ENCODE results near the gene CR2.
"Not testable (repeated sequence)": the region's sequence is repeated elsewhere in the genome, so short reads cannot be mapped to it uniquely, and the experiment has no call there.

The CR2 gene

DNA sequence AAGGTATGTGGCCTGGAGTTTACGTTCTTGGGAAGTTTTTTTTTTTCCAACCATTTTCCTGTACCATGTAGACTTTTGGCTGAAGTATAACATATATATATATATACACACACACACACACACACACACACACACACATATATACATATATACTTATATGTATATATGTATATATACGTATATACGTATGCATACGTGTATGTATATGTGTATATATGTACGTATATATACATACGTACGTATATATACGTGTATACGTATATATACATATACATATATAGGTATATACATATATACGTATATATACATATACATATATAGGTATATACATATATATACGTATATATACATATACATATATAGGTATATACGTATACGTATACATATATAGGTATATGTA is 60.8 kb downstream of the CR2 start:
- DNase-seq, result no peak

DNA sequence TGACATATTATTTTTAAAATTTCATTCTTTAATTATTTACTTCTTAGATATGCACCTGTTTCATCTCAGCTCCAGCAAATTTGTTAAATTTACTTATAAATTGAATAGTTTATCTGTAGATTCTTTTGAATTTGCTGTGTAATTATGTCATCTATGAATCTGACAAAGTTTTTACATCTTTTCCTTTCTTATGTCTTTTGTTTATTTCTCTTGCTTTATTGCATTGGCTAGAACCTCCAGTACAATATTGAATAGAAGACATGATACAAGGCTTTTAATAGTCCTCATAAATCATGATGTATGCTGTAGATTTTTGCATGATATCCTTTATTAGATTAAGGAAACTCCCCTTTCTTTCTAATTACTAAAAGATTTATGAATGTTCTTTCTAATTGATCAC is 62.6 kb downstream of the CR2 start:
- DNase-seq, result no peak

DNA sequence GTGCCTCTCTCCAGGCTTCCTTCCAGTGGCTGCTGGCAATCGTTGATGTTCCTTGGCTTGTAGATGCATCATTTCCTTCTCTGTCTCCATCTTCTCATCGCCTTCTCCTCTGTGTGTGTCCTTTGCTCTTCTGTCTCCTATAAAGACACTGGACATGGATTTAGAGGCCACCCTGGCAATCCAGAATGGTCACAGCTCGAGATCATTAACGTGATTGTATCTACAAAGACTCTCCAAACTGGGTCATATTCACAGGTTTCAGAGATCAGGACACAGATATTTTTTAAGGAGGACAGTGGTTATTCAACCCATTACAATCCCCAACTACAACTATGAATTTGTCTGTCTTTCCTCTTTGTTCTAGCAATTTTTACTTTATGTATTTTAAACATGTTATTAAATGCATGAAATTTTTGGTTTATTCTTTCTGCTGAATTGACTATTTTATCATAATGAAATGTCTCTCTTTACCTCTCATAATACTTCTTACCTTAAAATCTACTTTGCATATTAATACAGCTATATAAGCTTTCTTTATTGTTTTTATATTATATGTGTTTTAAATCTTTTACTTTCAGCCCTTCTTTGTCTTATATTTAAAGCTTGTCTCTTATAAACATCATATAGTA is 64.6 kb downstream of the CR2 start:
- DNase-seq, result no peak

DNA sequence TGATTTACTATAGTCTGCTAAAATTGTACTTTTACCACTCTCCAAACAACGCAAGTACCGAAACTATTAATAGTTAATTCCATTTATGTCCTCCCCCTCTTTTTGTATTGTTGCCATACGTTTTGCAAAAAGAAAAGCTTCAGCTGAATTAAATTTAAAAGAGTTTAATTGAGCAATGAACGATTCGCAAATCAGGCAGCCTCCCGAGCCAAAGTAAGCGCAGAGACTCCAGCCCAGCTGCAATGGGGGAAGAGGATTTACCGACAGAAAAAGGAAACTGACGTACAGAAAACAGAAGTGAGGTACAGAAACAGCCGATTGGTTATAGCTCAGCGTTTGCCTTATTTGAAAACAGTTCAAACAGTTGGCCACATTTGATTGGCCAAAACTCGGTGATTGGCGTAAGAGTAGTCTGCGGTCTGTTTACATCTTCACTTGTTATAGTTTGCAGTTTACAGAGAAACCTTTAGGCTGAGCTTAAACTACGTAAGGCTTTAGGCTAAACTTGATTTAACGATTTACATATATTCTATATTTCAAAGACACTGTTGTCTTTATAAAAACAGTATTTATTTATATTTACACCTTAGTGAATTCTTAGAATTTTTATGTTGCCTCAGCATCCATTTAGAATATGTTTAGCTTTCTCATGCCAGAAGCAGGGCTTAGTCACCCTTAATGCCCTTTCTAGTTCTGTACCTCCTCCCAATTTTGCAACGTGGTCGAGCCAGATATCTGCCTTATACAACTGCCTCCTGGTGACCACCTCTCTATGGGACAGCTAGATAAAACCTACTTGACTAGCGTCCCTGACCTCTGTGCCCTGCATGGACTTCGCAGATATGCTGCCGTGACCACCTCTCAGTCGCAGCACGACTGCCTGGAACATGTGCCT is 65.6 kb downstream of the CR2 start:
- DNase-seq, result no peak

DNA sequence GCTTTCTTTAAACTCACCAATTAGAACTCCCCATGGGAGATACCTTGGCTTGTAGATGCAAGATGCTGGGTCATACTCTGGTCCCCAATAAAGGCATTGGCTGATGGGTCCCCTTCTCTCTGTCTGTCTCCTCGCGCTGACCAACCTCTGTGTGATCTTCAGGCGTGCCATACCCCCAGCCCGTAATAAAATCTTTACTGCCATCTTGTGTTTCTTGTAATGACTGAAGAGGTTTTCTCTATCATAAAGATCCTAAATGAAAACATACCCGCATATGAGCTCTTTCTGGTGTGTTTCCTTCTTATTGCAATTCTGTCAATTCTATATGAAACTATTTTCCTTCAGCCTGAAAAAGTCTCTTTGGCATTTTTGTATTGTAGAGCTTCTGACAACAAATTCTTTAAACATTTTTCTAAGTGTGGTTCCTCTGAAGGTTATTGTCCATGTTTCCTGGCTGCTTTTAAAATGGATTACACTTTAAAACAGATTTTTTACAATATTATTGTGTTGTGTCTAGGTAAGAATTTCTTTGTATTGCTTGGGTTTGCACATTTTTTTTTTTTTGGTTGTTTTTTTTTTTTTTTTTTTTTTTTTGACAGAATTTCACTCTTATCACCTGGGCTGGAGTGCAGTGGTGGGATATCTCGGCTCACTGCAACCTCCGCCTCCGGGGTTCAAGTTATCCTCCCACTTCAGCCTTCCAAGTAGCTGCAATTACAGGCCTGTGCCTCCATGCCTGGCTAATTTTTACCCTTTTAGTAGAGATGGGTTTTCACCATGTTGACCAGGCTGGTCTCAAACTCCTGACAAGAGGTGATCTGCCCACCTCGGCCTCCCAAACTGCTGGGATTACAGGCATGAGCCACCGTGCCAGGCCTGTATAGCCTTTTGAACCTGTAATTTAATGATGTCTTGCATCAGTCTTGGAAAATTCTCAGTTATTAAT is 66.5 kb downstream of the CR2 start:
- not testable (repeated sequence) for DNase-seq

DNA sequence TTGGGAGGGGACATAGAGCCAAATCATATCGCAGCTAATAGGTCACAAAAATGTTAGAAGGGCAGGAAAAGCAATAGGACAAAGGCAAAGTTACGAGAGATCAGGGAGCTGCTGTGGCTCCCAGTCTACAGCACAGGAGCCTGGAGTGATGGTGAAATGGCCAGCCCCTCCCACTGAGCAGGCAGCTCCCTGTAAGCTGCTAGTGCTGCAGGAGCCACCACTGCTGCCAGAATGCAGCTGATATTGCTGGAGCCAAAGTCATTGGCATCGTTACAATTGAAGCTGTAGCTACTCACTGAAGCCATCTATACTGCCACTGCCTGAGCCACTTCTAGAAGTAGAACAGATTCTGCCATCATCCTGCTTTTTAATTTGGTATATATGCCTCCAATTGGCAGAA is 71.1 kb downstream of the CR2 start:
- DNase-seq, result not testable (repeated sequence)

DNA sequence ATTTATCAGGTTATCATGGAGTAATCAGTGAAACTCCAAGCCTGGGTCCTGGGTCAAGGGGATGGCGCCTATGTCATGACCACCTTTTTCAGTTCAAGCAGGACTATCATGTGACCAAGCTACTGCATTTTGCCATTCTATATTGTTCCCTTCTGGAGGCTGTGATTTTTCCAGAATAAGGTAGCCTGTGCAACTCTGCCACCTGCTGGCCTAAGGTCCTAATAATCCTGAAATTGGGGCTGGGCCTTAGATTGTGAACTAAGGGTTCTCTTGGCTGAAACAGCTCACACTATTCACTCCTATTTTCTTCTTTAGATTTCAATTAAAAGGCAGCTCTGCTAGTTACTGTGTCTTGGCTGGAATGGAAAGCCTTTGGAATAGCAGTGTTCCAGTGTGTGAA is 74.3 kb downstream of the CR2 start:
- DNase-seq, result not testable (repeated sequence)

DNA sequence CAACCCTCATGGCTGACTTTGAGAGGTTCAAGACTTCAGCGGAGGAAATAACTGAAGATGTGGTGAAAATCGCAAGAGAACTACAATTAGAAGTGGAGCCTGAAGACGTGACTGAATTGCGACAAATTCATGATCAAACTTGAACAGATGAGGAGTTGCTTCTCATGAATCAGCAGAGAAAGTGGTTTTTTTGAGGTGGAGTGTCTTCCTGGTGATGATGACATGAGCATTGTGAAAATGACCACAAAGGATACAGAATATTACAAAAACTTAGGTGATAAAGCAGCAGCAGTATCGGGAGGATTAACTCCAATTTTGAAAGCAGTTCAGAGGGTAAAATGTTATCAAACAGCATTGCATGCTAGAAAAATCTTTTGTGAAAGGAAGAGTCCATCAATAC is 82.1 kb downstream of the CR2 start:
- DNase-seq, result not testable (repeated sequence)

Measured in CD4-positive, alpha-beta T cell treated with Interleukin-1 beta for 1 hour (primary cell).